Measurements from ENCODE around the gene IL25. TPM values are rescaled to one million over a fixed set of nuclear protein-coding genes. Genes with fewer than 3 reads are reported as not detected.

Gene IL25
- total and polyA plus RNA-seq, 2 of the 13 experiments (the other 11 are each of a cell fraction or from before 2014, with no cell fraction given): not detected

DNA sequence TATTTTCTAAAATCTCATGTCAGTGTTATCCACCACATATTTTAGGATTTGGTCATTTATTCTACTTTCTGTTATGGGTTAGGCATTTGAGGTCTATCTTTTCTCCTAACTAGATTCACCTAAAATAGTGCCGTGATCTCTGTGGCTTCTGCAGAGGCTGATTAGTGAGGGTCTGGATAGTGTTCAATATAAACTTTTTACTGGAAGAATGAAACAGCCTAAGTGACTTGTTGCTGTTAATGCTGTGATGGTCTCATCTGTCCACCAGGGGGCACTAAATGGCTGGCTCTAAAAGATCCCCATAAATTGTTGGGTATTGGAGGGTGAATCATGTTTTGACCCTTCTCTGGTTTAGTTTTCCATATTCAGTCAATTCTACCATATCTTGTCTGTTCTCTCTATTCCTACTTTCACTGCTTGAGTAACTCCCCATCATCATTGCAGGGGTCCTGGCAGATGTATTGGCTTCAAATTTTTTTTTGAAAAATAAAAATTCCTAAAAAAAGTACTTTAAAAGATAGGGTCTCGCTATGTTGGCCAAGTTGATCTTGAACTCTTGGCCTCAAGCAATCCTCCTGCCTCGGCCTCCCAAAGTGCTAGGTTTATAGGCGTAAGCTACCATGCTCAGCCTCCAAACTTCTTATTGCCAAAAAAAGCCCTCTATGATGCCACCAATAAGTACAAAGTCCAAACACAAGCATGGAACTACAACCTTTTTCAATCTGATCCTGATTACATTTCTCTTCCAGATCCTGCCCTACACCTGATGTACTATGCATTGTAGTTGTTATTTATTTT, 44.5 kb upstream of the IL25 start:
- peaks cover 16 to 23% of the 10 kb centered on the region in 2 experiments for H3K36me3 ChIP-seq (replicated peaks in 1 of 2; ENCODE audit: control insufficient read depth in 1 of 2, insufficient read depth in 2 of 2, low read length in 2 of 2)
- 36% methylated on average over 4 of the region's 4 CpGs for WGBS (ENCODE audit: low lambda C conversion rate)
- DNase-seq (ENCODE audit: low spot score) (peak; percentile 89), FAIRE-seq (peak; percentile 86), ATAC-seq (peak; percentile 75)
- peaks cover 22% of the 10 kb centered on the region for H3K4me1 ChIP-seq (ENCODE audit: insufficient read depth, low read length)
- H3K79me2 ChIP-seq (ENCODE audit: insufficient read depth, low read length): peaks cover 9% of the 10 kb centered on the region
- peaks cover 0 to 20% of the 10 kb centered on the region in 2 experiments; a peak in 2 of 5 replicates for H3K27me3 ChIP-seq (ENCODE audit: control insufficient read depth in 1 of 2, insufficient read depth in 2 of 2, low read length in 2 of 2)
- in situ Hi-C loops (cut with HindIII; ENCODE audit: extremely low pct_ligation_motif_present, low pct_unique_long_range_greater_than_20kb) (loop anchor here (5.0 kb wide), 1 partner anchor 49 kb away; the partner anchor contains the start of gene CMTM5), intact Hi-C loops (cut with micrococcal nuclease; ENCODE audit: unreplicated experiment) (loop anchor here (1.0 to 5.0 kb wide), 5 partner anchors 33 to 234 kb away; no protein-coding TSS in a partner anchor)
- no peak overlapping the region for H3K27ac ChIP-seq (ENCODE audit: extremely low read length, insufficient read depth, low read length)
- ChIA-PET CTCF (ENCODE audit: low intra/inter-chr PET ratio, low total read pairs) (interaction anchor here (0.6 to 4.4 kb wide), 10 partner anchors 32 to 235 kb away, joined by 3 to 111 read pairs (median 6); partner anchors contain the start of gene CMTM5), POLR2A (interaction anchor here (0.6 to 13.2 kb wide), 7 partner anchors 8 to 232 kb away, joined by 3 to 1053 read pairs (median 8); partner anchors contain the start of genes BCL2L2, HOMEZ, PPP1R3E and THTPA)
- H3K9me3 ChIP-seq (ENCODE audit: low read length): no peaks in the 10 kb centered on the region
- no peak overlapping the region for H2AFZ ChIP-seq (ENCODE audit: low read length)
- H3K4me3 ChIP-seq (replicated peaks in 1 of 3; ENCODE audit: insufficient read depth in 1 of 3, low read depth in 2 of 3, low read length in 3 of 3): no peak overlapping the region
- no TSS peak for BruUV-seq (replicated peaks)
- H3K4me2 ChIP-seq (ENCODE audit: low read depth, low read length): no peak overlapping the region
- no peak overlapping the region for H3K9ac ChIP-seq (ENCODE audit: insufficient read depth, low read depth, low read length)
- H4K20me1 ChIP-seq (ENCODE audit: insufficient read depth, low read length): peaks cover 11% of the 10 kb centered on the region; the same call in 1 of the 2 replicates
- TF ChIP-seq KDM5B (CRISPR knock-in tag; IDR thresholded peaks at IDR 0.05; ENCODE audit: borderline replicate concordance) (no peak), THYN1 (CRISPR knock-in tag; IDR thresholded peaks at IDR 0.05; ENCODE audit: borderline replicate concordance, low read depth) (peak; percentile 96; the same call in 1 of the 2 replicates), YEATS4 (CRISPR knock-in tag; IDR thresholded peaks at IDR 0.05; ENCODE audit: borderline replicate concordance) (no peak), GPN1 (CRISPR knock-in tag; IDR thresholded peaks at IDR 0.05; ENCODE audit: borderline replicate concordance) (no peak), ZNF383 (CRISPR knock-in tag; IDR thresholded peaks at IDR 0.05; ENCODE audit: borderline replicate concordance) (no peak), EP300 (IDR thresholded peaks at IDR 0.05; ENCODE audit: low read depth in 2 of 2, low read length in 2 of 2) (no peak), EP300 (CRISPR knock-in tag; IDR thresholded peaks at IDR 0.05; ENCODE audit: borderline replicate concordance) (no peak; the same call in 1 of the 2 replicates), KMT2B (CRISPR knock-in tag; IDR thresholded peaks at IDR 0.05) (peak; percentile 42; the same call in 1 of the 2 replicates), ZNF124 (CRISPR knock-in tag; IDR thresholded peaks at IDR 0.05) (no peak), RAD51 (IDR thresholded peaks at IDR 0.05; ENCODE audit: borderline replicate concordance) (no peak), ZNF432 (CRISPR knock-in tag; IDR thresholded peaks at IDR 0.05; ENCODE audit: borderline replicate concordance) (no peak), REL (CRISPR knock-in tag; conservative IDR thresholded peaks at IDR 0.05) (no peak), ATF7 (IDR thresholded peaks at IDR 0.05) (no peak), ATF7 (CRISPR knock-in tag; IDR thresholded peaks at IDR 0.05) (no peak), SUZ12 (IDR thresholded peaks at IDR 0.05; ENCODE audit: low read depth, low read length) (no peak)
- TF ChIP-seq, protein P1, sequence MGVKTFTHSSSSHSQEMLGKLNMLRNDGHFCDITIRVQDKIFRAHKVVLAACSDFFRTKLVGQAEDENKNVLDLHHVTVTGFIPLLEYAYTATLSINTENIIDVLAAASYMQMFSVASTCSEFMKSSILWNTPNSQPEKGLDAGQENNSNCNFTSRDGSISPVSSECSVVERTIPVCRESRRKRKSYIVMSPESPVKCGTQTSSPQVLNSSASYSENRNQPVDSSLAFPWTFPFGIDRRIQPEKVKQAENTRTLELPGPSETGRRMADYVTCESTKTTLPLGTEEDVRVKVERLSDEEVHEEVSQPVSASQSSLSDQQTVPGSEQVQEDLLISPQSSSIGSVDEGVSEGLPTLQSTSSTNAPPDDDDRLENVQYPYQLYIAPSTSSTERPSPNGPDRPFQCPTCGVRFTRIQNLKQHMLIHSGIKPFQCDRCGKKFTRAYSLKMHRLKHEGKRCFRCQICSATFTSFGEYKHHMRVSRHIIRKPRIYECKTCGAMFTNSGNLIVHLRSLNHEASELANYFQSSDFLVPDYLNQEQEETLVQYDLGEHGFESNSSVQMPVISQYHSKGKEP (CRISPR knock-in tag; IDR thresholded peaks at IDR 0.05): peak; percentile 76; the same call in 1 of the 2 replicates
- TF ChIP-seq, protein P2, sequence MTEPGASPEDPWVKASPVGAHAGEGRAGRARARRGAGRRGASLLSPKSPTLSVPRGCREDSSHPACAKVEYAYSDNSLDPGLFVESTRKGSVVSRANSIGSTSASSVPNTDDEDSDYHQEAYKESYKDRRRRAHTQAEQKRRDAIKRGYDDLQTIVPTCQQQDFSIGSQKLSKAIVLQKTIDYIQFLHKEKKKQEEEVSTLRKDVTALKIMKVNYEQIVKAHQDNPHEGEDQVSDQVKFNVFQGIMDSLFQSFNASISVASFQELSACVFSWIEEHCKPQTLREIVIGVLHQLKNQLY (CRISPR knock-in tag; IDR thresholded peaks at IDR 0.05): no peak
- TF ChIP-seq, protein P3, sequence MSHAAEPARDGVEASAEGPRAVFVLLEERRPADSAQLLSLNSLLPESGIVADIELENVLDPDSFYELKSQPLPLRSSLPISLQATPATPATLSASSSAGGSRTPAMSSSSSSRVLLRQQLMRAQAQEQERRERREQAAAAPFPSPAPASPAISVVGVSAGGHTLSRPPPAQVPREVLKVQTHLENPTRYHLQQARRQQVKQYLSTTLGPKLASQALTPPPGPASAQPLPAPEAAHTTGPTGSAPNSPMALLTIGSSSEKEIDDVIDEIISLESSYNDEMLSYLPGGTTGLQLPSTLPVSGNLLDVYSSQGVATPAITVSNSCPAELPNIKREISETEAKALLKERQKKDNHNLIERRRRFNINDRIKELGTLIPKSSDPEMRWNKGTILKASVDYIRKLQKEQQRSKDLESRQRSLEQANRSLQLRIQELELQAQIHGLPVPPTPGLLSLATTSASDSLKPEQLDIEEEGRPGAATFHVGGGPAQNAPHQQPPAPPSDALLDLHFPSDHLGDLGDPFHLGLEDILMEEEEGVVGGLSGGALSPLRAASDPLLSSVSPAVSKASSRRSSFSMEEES (CRISPR knock-in tag; IDR thresholded peaks at IDR 0.05): no peak; the same call in 1 of the 2 replicates

All from HepG2 (cell line).